GM13976 (cell line): ENCODE data around the gene TIAM2.

Experiments used
- DNase-seq: peaks from one replicate; pipeline ENCODE4 v3.0.0; 2012; ENCODE audit warnings: low spot score
- CTCF ChIP-seq: IDR thresholded peaks from 2 replicates; pipeline ENCODE4 v1.5.1; 2012; ENCODE audit warnings: borderline replicate concordance, mild to moderate bottlenecking; ENCODE audit not compliant: insufficient read depth; ENCODE audit errors: extremely low read depth, missing control alignments, control extremely low read depth
- in situ Hi-C: fragments of 300-500 bp; cut with MboI; formaldehyde crosslinking; loops from one replicate; pipeline ENCODE4 v1.12.0; 2022; ENCODE audit warnings: low sequenced_read_pairs, mixed read lengths, inconsistent platforms; ENCODE audit not compliant: unreplicated experiment

TIAM2 gene

DNA sequence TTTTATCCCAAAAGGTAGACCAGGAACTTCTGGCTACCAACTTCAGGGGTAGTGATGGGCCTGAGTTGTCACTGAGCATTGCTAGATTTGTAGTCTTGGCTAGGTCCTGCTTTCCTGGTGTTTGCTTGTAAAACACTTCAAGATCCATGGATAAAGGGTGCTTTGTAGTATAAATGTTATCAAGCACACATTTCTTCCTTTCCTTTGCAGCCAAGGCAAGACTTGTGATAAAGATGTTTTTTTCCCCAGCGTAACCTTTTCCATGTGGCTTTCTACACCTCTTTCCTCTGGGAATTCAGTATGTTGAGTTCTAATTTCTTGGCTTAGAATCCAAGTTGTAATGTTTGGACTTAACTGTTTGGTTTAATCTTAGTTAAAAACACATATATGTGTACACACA is 145.9 kb downstream of the TIAM2 start:
- in situ Hi-C loops: no loop called here
- TF ChIP-seq CTCF: no peak
- DNase-seq: no peak

DNA sequence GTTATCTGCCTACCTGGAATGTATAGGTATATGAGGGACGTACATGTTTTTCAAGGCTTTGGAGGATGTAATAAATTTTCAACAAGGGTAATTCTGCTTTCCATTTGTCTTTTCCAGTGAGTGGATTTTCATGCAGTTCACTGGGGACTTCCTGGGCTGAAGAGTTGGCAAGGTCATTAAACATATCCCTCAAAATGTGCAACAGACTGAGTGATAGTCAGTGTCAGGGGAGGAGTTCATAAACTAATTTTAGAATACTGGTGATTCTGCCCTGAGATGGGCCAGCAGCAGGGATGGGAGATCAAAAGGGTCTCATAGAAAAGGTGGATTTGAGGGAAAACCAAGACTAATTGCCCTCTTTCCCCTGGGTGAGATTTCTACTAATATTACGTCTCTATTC is 146.4 kb downstream of the TIAM2 start:
- no peak for TF ChIP-seq CTCF
- in situ Hi-C loops: no loop called here
- DNase-seq: no peak

DNA sequence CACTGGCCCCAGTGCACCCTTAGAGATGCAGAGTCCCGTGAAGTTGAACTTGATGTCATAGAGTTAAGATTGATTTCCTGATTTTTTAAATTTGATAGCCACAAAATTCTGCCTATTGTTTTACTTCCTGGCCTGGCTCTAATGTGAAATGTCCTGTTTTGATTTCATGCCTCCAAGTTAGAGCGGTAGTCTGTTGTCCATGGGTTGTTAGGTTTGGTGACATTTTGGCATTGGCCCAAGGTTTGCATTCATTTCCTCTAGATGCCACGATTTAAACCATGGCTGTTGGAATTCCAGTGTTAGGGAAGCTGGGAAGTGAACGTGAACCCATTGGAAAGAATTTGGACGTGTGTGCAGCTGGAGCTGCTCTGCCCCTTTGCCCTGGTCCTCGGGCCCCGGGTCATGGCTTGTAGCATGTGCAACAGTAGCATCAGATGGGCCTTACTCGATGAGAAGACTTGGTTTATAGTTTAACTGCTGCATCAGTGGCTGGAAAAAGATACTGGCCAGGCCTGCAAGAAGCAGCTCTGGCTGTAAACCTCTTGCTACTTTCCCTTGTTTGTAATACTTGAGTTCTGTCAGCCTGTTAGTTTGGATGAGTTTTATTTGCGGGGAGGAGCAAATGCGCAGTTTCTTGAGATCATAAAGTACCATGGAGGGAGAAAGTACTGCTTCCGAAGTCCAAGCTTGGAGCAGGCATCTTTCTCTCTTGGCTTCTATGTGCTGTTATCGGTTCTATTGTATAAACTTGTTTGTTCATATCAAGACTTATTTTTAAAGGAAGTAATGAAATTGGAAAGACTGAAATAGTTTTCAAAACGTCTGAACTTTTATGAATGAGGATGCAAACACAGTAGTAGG is 147.3 kb downstream of the TIAM2 start:
- in situ Hi-C loops: no loop called here
- no peak for TF ChIP-seq CTCF
- no peak for DNase-seq

- in situ Hi-C loops: no loop called here
- DNase-seq: peak; percentile 47
- TF ChIP-seq CTCF: no peak
These were observed 148.0 kb downstream of the TIAM2 start for GRCh38 chr6:155143029-155143577.

GRCh38 chr6:155143578-155144106 is 148.5 kb downstream of the TIAM2 start:
- TF ChIP-seq CTCF: no peak
- no peak for DNase-seq
- in situ Hi-C loops: no loop called here

DNA sequence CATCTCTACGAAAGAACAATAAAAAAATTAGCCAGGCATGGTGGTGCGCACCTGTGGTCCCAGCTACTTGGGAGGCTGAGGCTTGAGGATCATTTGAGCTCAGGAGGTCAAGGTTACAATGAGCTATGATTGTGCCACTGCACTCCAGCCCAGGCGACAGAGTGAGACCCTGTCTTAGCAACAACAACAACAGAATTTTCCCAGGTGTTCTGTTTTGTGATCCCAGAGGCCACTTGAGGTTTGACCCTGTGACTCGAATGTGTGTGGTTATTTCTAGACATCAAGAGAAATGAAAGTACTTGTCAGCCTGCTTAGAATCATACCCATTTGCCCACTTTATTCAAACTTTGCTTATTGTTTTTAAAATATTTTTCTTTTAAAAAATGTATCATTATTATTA is 151.1 kb downstream of the TIAM2 start:
- TF ChIP-seq CTCF: no peak
- no peak for DNase-seq
- in situ Hi-C loops: no loop called here
